IMR-90 (cell line): ENCODE results near the gene COL9A3.

Experiments used
- CEBPB ChIP-seq: IDR thresholded peaks from 2 replicates; pipeline ENCODE4 v1.6.1; 2012; ENCODE audit warnings: low read depth, low read length, improper control_type of control experiment
- CTCF ChIP-seq: conservative IDR thresholded peaks from 2 replicates; pipeline ENCODE4 v1.5.1; 2012; ENCODE audit warnings: mild to moderate bottlenecking, low read depth, low read length, improper control_type of control experiment
- MAFK ChIP-seq: IDR thresholded peaks from 2 replicates; pipeline ENCODE4 v1.6.1; 2012; ENCODE audit warnings: low read depth, low read length, improper control_type of control experiment
- RCOR1 ChIP-seq: IDR thresholded peaks from 2 replicates; pipeline ENCODE4 v1.6.1; 2012; ENCODE audit warnings: mild to moderate bottlenecking, low read length, improper control_type of control experiment; ENCODE audit not compliant: insufficient replicate concordance
- SMC3 ChIP-seq: fragments of 150-350 bp; IDR thresholded peaks from 2 replicates; pipeline ENCODE4 v1.6.1; 2016; ENCODE audit warnings: low read depth, mild to moderate bottlenecking, antibody characterized with exemption, low read length, moderate library complexity

- TF ChIP-seq CTCF (no peak), CEBPB (no peak), MAFK (no peak), RCOR1 (no peak), SMC3 (no peak)
Observed at GRCh38 chr20:62787866-62788265, 29.0 kb upstream of the COL9A3 start.
